GM18519 (cell line): ENCODE measurements around the gene CSRNP2.
"Not testable (repeated sequence)": the region's sequence is repeated elsewhere in the genome, so short reads cannot be mapped to it uniquely, and the experiment has no call there.

Experiments
- ATAC-seq: cut with Tn5 transposase; IDR thresholded peaks from one replicate; pipeline ENCODE4 v1.9.1; 2021; ENCODE audit warnings: mild to moderate bottlenecking, moderate library complexity; ENCODE audit not compliant: unreplicated experiment, low FRiP score

Gene CSRNP2

GRCh38 chr12:51078346-51078745 is 5.0 kb downstream of the CSRNP2 start:
- not testable (repeated sequence) for ATAC-seq

GRCh38 chr12:51077930-51078329 is 5.5 kb downstream of the CSRNP2 start:
- ATAC-seq = no peak

DNA sequence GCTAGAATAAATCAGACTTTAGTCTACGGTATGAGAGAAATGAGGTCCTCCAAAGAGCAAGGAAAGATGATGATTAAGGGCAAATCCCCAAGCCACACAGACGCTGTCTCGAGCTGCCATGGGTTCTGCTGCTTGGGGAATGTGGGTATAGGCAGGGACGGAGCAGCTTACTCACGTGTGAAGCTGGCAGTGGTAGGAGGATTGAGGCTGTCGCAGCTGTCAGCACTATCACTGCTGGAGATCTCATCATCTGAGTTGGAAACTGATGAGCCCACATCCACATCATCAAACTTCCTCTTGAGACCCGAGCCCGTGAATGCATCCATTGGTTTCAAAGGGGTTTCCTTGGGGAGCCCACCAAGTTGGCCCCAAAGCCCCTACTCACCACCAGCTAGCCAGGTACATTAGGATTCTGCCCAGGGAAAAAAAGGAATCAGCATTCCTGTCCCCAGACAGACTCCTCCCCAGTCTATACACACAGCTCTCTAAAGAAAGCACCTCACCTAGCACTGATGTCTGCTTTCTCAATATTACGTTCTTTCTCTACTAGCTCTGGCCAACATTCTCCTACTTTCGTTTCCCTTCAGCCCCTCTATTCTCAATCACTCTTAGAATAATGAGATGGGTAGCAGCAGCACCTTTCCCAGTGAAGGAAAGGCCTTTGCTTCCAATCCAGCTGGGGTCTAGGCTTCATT is 7.0 kb downstream of the CSRNP2 start:
- ATAC-seq = no peak

DNA sequence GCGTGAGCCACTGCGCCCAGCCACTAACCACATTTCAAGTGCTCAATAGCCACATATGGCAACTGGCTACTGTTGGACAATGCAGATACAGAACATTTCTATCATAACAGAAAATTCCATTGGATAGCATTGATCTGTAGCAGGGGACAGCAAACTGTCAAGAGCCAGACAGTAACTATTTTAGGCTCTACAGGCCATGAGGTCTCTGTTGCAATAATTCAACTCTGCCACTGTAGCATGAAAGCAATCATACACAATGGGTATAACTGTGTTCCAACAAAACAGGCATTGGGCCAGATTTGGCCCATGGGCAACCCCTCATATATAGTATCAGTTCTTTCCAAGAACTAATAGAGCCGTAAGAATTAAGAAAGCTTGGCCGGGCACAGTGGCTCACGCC is 8.0 kb downstream of the CSRNP2 start:
- no peak for ATAC-seq

GRCh38 chr12:51071663-51072062 is 11.7 kb downstream of the CSRNP2 start:
- ATAC-seq = no peak

GRCh38 chr12:51070004-51070403 is 13.4 kb downstream of the CSRNP2 start:
- no peak for ATAC-seq

GRCh38 chr12:51067771-51068170 is 15.6 kb downstream of the CSRNP2 start:
- ATAC-seq = no peak

- no peak for ATAC-seq
Observed at GRCh38 chr12:51067229-51067628, 16.2 kb downstream of the CSRNP2 start.

DNA sequence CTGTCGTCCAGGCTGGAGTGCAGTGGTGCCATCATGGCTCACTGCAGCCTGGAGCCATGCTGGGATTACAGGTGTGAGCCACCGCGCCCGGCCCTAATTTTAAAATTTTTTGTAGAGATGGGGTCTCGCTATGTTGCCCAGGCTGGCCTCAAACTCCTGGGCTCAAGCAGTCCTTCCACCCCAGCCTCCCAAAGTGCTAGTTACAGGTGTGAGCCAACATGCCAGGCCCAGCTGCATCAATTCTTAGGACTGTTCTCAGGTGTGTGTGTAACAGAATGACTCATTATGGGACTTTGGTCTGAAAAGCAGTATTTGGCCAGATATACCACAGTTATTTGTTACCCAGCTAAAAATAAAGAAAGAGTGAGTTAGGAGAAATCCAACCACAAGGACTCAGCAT is 17.9 kb downstream of the CSRNP2 start:
- no peak for ATAC-seq

DNA sequence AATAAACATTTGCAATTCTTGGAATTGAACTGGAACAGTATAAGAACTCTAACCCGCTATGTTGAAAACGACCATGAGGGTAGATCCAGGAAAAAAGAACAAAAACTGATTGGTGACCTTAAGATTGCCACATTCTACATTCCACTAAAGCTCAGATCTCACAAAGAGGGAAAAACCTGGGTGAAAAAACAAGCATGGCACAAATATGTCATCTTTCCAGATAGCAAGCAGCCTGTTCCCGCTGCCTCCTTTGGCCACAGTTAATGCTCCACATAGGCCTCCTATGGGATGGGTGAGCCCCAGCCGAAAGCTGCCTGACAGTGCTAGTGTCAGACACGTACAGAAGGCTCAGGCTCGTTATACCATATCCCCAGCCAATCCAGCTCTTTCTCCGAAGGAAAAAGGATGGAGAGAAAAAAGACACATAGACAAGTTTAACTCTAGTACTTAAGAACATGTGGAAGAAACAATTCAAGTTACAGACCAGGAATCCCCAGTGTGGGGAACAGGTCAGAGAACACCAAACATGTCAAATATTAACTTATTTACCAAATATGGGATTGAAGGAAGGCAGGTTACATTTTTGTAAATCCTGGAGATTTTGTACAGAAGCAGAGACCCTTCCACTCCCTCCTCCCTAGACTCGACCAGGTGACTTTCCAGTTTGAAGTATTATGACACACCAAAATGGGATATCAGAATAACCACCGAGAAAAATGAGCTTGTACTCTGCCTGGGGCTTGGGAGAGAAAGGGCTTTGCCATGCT is 20.6 kb downstream of the CSRNP2 start:
- no peak for ATAC-seq

- no peak for ATAC-seq
Observed at GRCh38 chr12:51059086-51059485, 24.3 kb downstream of the CSRNP2 start.

DNA sequence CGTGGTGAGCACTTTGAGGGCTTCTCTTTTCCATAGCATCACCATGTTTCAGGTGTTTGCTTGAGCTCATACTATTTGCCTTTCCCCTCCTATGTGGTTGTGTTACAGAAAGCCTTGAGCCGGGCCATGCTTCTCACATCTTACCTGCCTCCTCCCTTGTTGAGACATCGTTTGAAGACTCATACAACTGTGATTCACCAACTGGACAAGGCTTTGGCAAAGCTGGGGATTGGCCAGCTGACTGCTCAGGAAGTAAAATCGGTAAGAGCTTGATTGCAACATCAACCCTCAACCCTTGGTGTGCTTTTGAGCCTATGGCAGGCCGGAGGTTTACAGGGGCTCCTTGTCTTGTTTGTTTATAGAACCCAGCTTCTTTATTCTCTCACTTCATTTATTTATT is 27.2 kb downstream of the CSRNP2 start:
- ATAC-seq = no peak

DNA sequence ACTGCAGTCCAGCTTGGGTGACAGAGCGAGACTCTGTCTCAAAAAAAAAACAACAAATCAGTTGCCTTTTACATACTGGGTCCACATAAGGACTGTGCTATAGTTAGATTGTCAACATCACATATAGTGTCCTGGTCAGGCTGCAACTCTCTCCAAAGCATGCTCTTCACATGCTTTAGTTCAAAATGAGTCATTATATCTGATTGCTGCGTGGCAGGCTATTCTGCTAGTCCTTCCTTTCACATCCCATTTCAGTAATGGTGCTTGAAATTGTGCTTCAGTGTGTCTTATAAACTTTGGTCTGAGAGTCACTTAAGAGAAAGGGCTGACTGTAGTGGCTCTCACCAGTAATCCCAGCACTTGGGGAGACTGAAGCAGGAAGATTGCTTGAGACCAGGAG is 28.3 kb downstream of the CSRNP2 start:
- no peak for ATAC-seq

DNA sequence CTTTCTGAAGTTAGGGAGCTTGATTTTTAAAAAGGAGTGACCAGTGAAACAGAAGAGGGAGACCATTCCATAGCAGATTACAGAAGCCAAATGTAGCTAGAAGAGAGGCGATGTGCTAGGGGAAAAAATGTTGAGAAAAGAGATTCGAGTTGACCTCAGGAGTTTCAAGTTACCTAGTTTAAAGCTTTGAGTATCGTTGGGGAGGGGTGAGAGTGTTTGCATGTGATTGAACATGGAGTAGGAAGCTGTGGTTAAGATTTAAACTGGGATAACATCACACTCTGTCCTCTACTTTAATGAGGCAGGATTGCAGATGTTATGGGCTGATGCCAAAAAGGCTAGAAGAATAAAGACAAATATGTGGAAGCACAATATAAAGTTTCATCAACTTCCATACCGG is 31.6 kb downstream of the CSRNP2 start:
- ATAC-seq = no peak

- ATAC-seq = no peak
Observed at GRCh38 chr12:51049525-51049924, 33.9 kb downstream of the CSRNP2 start.

GRCh38 chr12:51048661-51049251 is 34.6 kb downstream of the CSRNP2 start:
- ATAC-seq = no peak

- ATAC-seq = peak; percentile 86
Observed at GRCh38 chr12:51047655-51048540, 35.5 kb downstream of the CSRNP2 start, which contains the start of gene LETMD1. LETMD1 (plus strand) TSS chr12:51048327; CDS start chr12:51048357, 30 bp downstream.

GRCh38 chr12:51036279-51036678 is 47.1 kb downstream of the CSRNP2 start:
- no peak for ATAC-seq

DNA sequence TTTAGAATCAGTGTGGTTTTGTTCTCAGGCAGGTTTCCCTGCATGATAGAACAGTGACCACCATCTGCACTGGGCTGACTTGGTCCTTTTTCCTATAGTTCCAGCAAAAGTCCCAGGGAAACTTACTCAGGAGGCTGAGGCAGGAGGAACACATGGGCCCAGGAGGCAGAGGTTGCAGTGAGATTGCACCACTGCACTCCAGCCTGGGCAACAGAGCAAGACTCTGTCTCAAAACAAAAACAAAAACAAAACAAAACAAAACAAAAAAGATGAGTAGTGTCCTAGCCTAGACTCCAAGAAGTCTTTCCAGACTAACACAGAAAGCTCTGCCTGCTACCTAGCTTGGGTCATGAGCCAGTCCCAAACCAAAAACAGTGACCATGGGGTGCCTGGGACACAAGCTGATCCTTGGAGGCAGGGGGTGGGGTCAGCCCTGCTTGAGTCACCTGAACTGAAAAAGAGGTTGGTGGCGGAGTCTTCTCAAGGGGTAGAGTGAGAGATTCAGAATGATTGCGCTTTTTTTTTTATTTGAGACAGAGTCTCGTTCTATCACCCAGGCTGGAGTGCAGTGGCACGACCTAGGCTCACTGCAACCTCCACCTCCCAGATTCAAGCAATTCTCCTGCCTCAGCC is 49.8 kb downstream of the CSRNP2 start:
- no peak for ATAC-seq

- no peak for ATAC-seq
Observed at GRCh38 chr12:51033048-51033447, 50.3 kb downstream of the CSRNP2 start.
